Effector CD8-positive, alpha-beta T cell (primary cell): ENCODE measurements around the gene MAP4K2.
"Not testable (repeated sequence)": the region's sequence is repeated elsewhere in the genome, so short reads cannot be mapped to it uniquely, and the experiment has no call there.

Source experiments
- DNase-seq: peaks from one replicate; lab custom pipeline; 2025; lab: John Stamatoyannopoulos, UW
- total RNA-seq, 4 experiments: gene quantifications; one replicate each; lab custom pipeline; 2026; lab: John Stamatoyannopoulos, UW

MAP4K2 gene
- total RNA-seq = 75.5 to 173 (median 127) reads per million in 4 experiments

- DNase-seq = peak; percentile 79
These were observed at the start of gene MAP4K2 for GRCh38 chr11:64803158-64803845. Gene MAP4K2 (minus strand): TSS chr11:64803214. CDS start chr11:64803149, 65 bp downstream.

GRCh38 chr11:64851831-64852351 is 48.9 kb upstream of the MAP4K2 start:
- no peak for DNase-seq

DNA sequence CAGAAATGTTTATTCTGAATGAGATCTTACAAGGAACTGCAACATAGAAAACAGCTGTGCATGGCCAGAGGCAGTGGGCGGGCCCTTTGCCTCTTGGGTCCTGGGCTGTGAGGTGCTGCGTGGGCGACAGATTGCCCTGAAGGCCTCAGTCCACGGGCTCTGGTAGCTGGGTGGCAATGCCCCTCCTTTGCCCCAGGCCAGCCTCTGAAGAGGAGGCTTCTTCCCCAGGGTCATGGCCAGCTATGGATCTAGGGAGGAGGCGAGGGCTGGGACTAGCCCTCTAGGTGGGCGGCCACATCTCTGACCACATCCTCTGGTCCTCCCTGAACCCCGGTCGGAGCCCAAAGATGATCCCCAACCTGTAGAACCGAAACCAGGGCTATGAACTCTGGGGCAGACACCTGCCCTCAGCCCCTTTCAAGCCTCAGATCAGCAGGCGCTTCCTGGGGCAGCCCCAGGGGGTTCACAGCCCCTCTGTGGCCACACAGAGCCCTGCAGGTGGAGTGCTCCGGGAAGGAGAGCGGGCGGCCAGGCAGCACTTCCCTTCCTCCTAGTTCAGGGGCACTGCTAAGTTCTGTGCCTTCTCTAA is 48.1 kb upstream of the MAP4K2 start:
- peak; percentile 49 for DNase-seq

DNA sequence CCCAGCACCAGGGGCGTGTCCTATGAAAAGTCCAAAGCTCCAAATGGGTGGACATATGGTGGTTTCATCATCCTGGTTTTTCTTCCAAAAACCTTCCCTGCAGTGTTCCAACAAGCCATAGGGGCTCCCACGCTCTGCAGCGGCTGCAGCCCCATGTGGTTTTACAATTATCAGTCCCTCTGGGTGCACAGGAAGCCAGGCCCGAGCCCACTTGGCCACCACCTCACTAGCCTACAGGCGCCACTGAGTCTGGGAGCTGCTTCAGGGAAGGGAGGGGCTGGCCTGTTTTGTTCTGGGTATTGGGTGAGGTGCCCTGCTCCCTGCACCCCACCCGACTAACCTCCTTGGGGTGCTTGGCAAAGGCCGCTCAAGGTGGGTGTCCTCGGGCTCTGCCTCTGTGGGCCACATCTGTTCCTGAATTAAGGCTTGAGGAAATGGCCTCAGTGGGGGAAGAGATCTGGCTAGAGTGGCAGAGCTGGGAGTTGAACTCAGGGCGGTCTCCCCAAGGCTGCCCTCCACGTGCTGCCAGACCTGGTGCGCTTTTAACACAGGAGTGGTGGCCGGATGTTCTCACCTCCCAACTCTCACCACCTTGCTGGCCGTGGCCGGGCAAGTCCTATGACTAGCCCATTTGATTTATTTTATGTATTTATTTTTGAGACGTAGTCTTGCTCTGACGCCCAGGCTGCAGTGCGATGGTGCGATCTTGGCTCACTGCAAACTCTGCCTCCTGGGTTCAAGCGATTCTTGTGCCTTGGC is 46.8 kb upstream of the MAP4K2 start:
- no peak for DNase-seq

- no peak for DNase-seq
These were observed 46.0 kb upstream of the MAP4K2 start for GRCh38 chr11:64848826-64849597.

- no peak for DNase-seq
These were observed 45.3 kb upstream of the MAP4K2 start for GRCh38 chr11:64848214-64848825.

DNA sequence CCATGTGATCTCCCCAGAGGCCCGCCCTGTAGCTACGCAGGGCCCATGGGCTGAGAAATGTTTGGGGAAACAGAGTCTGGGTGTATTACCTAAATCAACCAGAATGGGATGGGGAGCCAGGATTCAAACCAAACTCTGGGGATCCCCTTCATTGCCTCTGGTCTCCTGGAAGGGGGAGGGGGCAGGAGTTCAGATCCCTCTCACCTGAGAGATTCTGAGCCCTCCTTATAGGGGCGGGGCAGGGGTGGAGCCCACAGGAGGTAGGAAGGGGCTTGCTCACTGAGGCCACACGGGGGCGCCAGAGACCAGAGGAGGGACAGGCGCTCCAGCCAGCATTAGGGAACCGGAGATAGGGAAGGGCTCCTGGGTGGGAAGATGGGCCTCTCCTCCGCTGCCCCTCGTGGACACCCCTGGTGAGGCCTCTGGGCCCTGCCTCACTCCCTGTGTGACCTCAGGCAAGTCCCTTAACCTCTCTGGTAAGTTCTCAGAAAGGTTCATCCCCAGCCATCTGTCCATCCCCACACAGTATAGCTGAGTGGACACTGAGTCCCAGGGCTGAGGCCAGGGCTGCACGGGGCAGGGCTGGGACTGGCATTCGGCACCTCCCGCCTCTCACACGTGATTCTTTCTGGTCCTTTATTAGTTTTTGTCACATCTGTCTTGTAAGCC is 44.1 kb upstream of the MAP4K2 start:
- peak; percentile 95 for DNase-seq

DNA sequence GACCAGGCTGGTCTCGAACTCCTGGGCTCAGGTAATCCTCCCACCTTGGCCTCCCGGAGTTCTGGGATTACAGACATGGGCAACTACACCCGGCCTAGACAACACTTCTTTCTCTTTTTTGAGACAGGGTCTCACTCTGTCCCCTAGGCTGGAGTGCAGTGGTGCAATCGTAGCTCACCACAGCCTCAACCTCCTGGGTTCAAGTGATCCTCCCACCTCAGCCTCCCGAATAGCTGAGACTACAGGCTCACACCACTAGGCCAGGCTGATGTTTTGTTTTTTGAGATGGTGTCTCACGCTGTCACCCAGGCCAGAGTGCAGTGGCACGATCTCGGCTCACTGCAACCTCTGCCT is 42.7 kb upstream of the MAP4K2 start:
- DNase-seq = not testable (repeated sequence)

DNA sequence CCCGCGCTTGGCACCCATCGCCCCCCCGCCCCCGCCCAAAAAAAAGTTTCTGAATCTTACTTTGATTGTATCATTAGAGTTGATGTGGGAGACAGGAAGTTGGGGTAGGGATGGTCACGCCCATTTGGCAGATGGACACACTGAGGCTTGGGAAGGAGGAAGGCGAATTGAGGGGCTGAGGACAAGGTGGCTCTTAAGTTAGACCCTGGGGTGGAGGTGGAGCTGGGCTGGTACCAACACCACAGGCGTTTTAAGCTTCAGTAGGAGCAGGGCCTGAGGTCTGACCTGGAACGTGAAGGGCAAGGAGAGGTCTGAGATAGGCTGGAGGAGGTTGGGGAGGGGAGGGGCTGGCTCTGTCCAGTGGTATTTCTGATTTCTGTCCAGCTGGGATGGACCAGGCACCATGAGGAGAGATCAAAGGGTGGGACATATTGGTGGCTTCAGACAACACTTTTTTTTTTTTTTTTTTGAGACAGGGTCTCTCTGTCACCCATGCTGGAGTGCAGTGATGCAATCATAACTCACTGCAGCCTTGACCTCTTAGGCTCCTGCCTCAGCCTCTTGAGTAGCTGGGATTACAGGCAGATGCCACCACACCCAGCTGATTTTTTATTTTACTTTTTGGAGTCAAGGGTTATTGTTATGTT is 42.2 kb upstream of the MAP4K2 start:
- DNase-seq = no peak

DNA sequence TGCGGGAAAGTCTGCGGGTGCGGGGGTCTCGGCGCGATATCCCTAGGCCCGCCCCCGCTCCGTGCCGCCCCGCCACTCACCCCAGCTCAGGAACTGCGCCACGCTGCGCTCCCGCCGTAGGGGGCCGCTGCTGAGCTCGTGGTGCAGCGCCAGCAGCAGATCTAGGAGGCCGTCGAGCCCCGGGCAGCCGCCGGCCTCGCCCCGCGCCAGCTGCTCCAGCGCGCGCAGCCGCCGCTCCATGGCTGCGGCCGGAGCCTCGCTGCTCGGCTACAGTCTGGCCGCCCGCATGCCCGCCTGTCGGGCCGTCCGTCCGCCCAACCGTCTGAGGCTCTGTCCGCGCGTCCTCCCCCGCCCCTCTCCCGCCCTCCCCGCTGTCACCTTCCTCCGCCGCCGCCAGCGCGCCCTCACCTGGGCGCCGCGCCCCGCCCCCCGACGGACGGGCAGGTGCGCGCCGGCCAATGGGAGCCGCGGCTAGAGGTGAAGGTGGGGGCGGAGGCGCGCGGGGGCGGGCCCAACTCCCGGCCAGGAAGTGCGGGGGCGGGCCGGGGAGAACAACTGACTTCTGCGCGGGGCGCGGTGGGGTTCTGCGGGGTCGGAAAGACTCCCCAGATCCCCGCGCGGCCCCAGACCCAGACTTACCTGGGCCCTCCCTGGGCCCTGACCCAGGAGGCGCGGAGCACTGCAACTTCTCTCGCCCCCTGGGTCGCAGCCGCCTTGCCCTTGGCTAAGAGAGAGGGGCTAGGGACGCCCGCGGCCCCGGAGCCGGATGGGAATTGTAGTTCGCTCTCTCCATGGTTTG is 41.5 kb upstream of the MAP4K2 start, which contains the start of gene CDC42BPG:
Gene CDC42BPG, minus strand, starts transcription at position 324 of the 799 bp plus-strand sequence. Its CDS starts 84 bp downstream, at position 240.
- DNase-seq = peak; percentile 65

DNA sequence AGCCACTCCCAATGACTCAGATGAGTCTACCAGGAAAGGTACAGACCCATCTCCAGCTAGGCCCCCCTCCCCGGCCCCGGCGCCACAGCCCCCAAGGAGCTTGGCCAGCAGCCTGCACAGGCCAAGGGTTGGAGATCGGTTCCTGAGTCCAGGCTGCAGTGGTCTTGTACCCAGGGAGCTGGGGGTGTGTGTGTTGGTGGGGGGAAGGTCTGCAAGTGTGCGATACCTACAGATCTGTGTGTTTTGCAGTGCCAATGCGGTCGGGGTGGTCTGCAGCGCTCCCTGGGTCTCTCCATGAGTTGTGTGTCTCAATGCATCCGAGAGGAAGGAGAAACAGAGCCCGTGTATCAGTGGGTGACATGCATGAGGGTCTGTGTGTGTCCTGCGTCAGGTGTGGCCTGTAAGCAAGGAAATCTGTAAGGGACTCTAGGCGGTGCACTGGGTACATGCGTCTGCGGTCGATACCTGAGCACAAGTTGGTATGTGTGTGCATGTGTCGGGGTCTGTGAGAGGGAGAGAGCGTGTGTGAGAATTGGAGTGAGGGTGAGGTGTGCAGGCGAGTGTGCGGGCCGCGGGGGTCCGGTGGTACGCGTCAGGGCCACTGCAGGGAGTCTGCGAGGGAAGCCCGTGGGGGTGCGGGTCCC is 40.8 kb upstream of the MAP4K2 start:
- no peak for DNase-seq

- no peak for DNase-seq
These were observed 40.1 kb upstream of the MAP4K2 start for GRCh38 chr11:64842851-64843685.

GRCh38 chr11:64842366-64842759 is 39.3 kb upstream of the MAP4K2 start:
- DNase-seq = no peak

GRCh38 chr11:64841592-64842365 is 38.8 kb upstream of the MAP4K2 start:
- DNase-seq = no peak

DNA sequence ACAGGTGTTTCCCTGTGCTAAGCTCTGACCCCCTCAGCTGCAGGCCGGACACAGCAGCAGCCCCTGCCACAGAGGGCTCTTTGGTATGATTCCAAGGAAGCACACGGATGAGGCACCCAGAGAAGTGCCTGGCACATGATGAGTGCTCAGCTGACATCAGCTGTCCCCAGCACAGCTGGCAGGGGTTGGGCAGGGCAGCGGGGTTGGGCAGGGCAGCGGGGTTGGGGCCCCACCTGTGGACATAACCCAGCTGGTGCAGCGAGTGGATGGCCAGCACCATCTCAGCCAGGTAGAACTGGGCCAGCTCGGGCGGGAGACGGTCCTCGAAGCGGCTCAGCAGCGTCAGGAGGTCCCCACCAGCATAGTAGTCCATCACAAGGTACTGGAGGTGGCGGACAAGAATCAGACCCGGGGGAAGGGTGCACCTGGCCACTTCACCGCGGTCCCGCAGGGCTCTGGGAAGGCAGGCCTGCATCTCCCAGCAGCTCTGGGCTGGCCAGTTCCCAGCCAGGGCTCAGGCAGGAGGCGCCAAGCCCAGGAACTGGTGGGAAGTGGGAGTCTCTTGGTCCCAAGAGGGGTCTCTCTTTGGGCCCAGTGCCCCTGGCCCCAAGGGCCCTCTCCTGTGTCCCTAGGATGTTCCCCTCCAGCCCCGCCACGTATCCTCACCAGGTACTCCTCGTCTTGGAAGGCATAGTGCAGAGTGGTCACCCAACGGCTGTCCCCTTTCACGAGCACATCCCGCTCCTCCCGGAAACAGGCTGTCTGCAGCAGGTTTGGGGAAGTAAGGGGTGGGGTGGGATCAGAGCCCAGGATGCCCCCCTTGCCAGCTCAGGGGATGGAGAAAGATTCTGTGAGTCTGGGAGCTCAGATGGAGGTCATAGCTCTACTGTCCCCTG is 37.1 kb upstream of the MAP4K2 start:
- DNase-seq = no peak

GRCh38 chr11:64839335-64839734 is 36.3 kb upstream of the MAP4K2 start:
- DNase-seq = no peak
